ENCODE data around the gene TOB2. TPM values are rescaled to one million over a fixed set of nuclear protein-coding genes. Genes with fewer than 3 reads are reported as not detected.
"Not testable (repeated sequence)": the region's sequence is repeated elsewhere in the genome, so short reads cannot be mapped to it uniquely, and the experiment has no call there.

Gene TOB2
- total RNA-seq, 2 donors from 2014 or later: 32.5 TPM

- no peaks in the 10 kb centered on the region for H3K27me3 Mint-ChIP-seq (ENCODE audit: low read depth)
- peaks cover 31% of the 10 kb centered on the region for H3K4me1 Mint-ChIP-seq (ENCODE audit: low read depth)
- H3K9me3 Mint-ChIP-seq: no peaks in the 10 kb centered on the region
- peak overlapping the region; percentile 72 for H3K27ac Mint-ChIP-seq
- peak; percentile 42 to 59 for DNase-seq
- peak; percentile 50 to 56 for ATAC-seq (replicated peaks in 1 of 2)
- no peaks in the 10 kb centered on the region for H3K36me3 Mint-ChIP-seq (ENCODE audit: insufficient read depth in 2 of 2)
- peak overlapping the region; percentile 12 to 52 for H3K4me3 Mint-ChIP-seq
These were observed 41.0 kb downstream of the TOB2 start for GRCh38 chr22:41405588-41405987.

GRCh38 chr22:41403532-41404318, 42.9 kb downstream of the TOB2 start:
- Mint-ChIP-seq H3K27ac (no peak overlapping the region), H3K4me1 (ENCODE audit: low read depth) (peaks cover 31% of the 10 kb centered on the region), H3K9me3 (no peaks in the 10 kb centered on the region), H3K27me3 (ENCODE audit: low read depth) (no peaks in the 10 kb centered on the region), H3K4me3 (peak overlapping the region in 1 of 2 donors; percentile 17), H3K36me3 (ENCODE audit: insufficient read depth in 2 of 2) (no peaks in the 10 kb centered on the region)
- DNase-seq: peak; percentile 90
- peak; percentile 98 to 99 for ATAC-seq (replicated peaks in 1 of 2)

GRCh38 chr22:41402851-41403250, 43.8 kb downstream of the TOB2 start:
- not testable (repeated sequence) for H3K27ac Mint-ChIP-seq; H3K27me3 Mint-ChIP-seq (ENCODE audit: low read depth); H3K36me3 Mint-ChIP-seq (ENCODE audit: insufficient read depth in 2 of 2); DNase-seq; H3K4me3 Mint-ChIP-seq; H3K9me3 Mint-ChIP-seq; ATAC-seq (replicated peaks in 1 of 2)
- H3K4me1 Mint-ChIP-seq (ENCODE audit: low read depth): peaks cover 31% of the 10 kb centered on the region

GRCh38 chr22:41401781-41402648, 44.6 kb downstream of the TOB2 start:
- Mint-ChIP-seq H3K36me3 (ENCODE audit: insufficient read depth in 2 of 2) (no peaks in the 10 kb centered on the region), H3K27me3 (ENCODE audit: low read depth) (no peaks in the 10 kb centered on the region), H3K4me3 (no peak overlapping the region), H3K4me1 (ENCODE audit: low read depth) (peaks cover 29% of the 10 kb centered on the region), H3K27ac (no peak overlapping the region), H3K9me3 (no peaks in the 10 kb centered on the region)
- ATAC-seq (replicated peaks in 1 of 2) (no peak), DNase-seq (no peak)

- Mint-ChIP-seq H3K4me3 (no peak overlapping the region), H3K36me3 (ENCODE audit: insufficient read depth in 2 of 2) (no peaks in the 10 kb centered on the region), H3K4me1 (ENCODE audit: low read depth) (peaks cover 5% of the 10 kb centered on the region), H3K9me3 (no peaks in the 10 kb centered on the region), H3K27ac (no peak overlapping the region), H3K27me3 (ENCODE audit: low read depth) (no peaks in the 10 kb centered on the region)
- DNase-seq (no peak), ATAC-seq (replicated peaks in 1 of 2) (no peak)
These were observed 47.7 kb downstream of the TOB2 start for GRCh38 chr22:41398921-41399320.

- H3K27me3 Mint-ChIP-seq (ENCODE audit: low read depth): no peaks in the 10 kb centered on the region
- no peak for ATAC-seq (replicated peaks in 1 of 2)
- H3K9me3 Mint-ChIP-seq: no peaks in the 10 kb centered on the region
- no peaks in the 10 kb centered on the region for H3K36me3 Mint-ChIP-seq (ENCODE audit: insufficient read depth in 2 of 2)
- no peaks in the 10 kb centered on the region for H3K4me1 Mint-ChIP-seq (ENCODE audit: low read depth)
- DNase-seq: no peak
- H3K4me3 Mint-ChIP-seq: no peak overlapping the region
- H3K27ac Mint-ChIP-seq: no peak overlapping the region
These were observed 49.3 kb downstream of the TOB2 start for GRCh38 chr22:41397143-41397811.

GRCh38 chr22:41395531-41396240, 50.9 kb downstream of the TOB2 start:
- DNase-seq (no peak), ATAC-seq (replicated peaks in 1 of 2) (no peak)
- H3K4me1 Mint-ChIP-seq (ENCODE audit: low read depth): no peaks in the 10 kb centered on the region
- no peak overlapping the region for H3K4me3 Mint-ChIP-seq
- no peak overlapping the region for H3K27ac Mint-ChIP-seq
- no peaks in the 10 kb centered on the region for H3K9me3 Mint-ChIP-seq
- H3K27me3 Mint-ChIP-seq (ENCODE audit: low read depth): no peaks in the 10 kb centered on the region
- no peaks in the 10 kb centered on the region for H3K36me3 Mint-ChIP-seq (ENCODE audit: insufficient read depth in 2 of 2)

GRCh38 chr22:41394012-41394356, 52.6 kb downstream of the TOB2 start:
- Mint-ChIP-seq H3K27me3 (ENCODE audit: low read depth) (no peaks in the 10 kb centered on the region), H3K9me3 (no peaks in the 10 kb centered on the region), H3K36me3 (ENCODE audit: insufficient read depth in 2 of 2) (no peaks in the 10 kb centered on the region), H3K4me3 (no peak overlapping the region), H3K4me1 (ENCODE audit: low read depth) (no peaks in the 10 kb centered on the region), H3K27ac (no peak overlapping the region)
- no peak for DNase-seq
- ATAC-seq (replicated peaks in 1 of 2): no peak

- Mint-ChIP-seq H3K27ac (no peak overlapping the region), H3K4me3 (no peak overlapping the region), H3K9me3 (no peaks in the 10 kb centered on the region), H3K27me3 (ENCODE audit: low read depth) (no peaks in the 10 kb centered on the region), H3K4me1 (ENCODE audit: low read depth) (peaks cover 5% of the 10 kb centered on the region), H3K36me3 (ENCODE audit: insufficient read depth in 2 of 2) (no peaks in the 10 kb centered on the region)
- ATAC-seq (replicated peaks in 1 of 2): no peak
- no peak for DNase-seq
These were observed 59.3 kb downstream of the TOB2 start for GRCh38 chr22:41387341-41387740.

- Mint-ChIP-seq H3K27me3 (ENCODE audit: low read depth) (no peaks in the 10 kb centered on the region), H3K36me3 (ENCODE audit: insufficient read depth in 2 of 2) (no peaks in the 10 kb centered on the region), H3K4me3 (no peak overlapping the region), H3K27ac (no peak overlapping the region), H3K4me1 (ENCODE audit: low read depth) (peaks cover 14% of the 10 kb centered on the region), H3K9me3 (no peaks in the 10 kb centered on the region)
- DNase-seq: no peak
- no peak for ATAC-seq (replicated peaks in 1 of 2)
These were observed 62.5 kb downstream of the TOB2 start for GRCh38 chr22:41384128-41384527.

Measured in activated T-cell treated with anti-CD3 and anti-CD28 coated beads, Interleukin-2, amount 50 U/mL, for 72 hours (primary cell).